Stimulated activated naive CD4-positive, alpha-beta T cell treated with Interleukin-2 at 50 U/mL for 16 hours (primary cell): ENCODE data around the gene ZFYVE9.
"Not testable (repeated sequence)": the region's sequence is repeated elsewhere in the genome, so short reads cannot be mapped to it uniquely, and the experiment has no call there.

ENCODE experiments used
- DNase-seq: peaks from one replicate; lab custom pipeline; 2025; lab: John Stamatoyannopoulos, UW

Gene ZFYVE9

DNA sequence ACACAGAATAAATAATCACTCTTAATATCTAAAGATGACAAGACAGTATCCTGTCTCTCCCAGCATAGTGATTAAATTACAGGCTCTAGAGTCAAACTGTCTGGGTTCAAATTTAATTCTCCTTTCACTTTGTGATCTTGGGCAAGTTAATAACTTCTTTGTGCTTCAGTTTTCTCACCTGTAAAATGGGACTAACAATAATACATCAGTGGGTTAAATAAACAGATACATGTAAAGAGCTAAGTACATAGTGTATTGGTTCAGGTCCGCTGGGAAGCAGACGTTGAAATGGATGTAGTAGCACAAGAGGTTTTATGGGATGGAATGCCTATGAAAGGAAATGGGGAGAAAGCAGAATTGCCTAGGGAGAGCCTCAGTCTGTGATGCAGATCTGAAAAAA lies 10.7 kb downstream of the ZFYVE9 start:
- no peak for DNase-seq

DNA sequence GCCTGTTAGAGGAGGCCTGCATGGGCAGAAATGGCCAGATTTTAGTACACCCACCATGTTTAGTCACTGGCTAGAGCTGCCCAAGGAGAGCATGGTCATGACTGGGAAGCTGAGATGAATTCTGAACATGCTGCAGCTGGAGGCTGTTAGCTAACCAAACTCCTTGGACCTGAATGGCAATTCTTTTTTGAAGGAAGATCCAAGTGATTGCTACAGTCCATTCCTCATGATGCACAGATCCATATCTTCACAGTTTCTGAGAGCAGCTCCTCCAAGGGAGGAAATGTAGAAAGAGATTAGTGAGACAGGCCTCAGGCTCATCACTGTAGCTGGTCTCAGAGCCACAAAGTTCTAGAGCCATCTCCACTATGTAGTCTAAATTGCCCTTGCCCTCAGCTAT lies 11.1 kb downstream of the ZFYVE9 start:
- no peak for DNase-seq

DNA sequence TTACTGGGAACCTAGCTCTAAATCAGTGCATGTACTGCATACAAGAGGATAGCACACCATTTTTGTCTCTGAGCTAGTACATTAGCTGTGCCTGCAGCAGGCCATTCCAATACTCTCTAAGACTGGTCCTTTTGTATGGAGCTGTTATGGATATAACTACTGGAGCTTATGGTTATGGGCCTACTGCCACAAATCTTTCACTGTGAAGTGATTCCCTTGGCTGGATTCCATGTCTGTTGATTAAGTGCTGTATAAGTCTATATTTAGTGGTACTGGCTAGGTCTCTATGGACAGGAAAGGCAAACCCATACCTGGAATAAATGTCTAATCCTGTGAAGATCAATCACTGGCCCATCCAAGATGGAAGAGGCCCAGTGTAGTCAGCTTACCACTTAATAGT lies 12.0 kb downstream of the ZFYVE9 start:
- DNase-seq = no peak

DNA sequence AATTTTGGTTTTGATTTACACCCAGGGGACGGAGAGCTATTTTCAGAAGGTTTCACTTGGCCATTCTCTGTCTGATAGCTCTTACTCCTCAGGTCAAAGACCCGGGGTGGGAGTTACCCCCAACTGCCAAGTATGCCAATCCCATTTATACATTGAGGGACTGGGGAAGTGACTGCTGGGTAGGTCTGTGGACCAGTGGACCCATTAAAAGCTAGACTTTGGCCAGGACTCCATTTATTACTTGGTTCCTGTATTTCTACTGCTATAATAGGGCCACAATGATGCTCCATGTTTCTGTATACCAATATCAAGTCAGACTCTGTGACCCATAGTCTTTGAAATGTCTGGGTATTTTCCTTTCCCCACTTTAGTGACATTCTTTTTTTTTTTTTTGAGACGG lies 14.6 kb downstream of the ZFYVE9 start:
- no peak for DNase-seq

DNA sequence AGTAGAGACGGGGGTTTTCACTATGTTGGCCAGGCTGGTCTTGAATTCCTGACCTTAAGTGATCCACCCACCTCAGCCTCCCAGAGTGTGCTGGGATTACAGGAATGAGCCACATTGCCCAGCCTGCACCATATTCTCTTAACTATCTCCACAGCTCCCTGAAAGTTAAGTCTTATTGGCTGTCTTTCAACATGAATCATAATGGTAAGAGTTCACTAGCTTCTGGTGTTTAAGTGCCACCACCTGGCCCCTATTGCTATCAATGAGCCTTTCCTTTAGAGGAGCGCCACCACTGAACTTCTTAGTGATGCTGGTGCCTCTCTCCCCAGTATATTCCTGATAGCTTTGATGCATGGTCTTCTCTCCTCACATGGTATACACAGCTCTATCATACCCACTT lies 15.7 kb downstream of the ZFYVE9 start:
- no peak for DNase-seq

DNA sequence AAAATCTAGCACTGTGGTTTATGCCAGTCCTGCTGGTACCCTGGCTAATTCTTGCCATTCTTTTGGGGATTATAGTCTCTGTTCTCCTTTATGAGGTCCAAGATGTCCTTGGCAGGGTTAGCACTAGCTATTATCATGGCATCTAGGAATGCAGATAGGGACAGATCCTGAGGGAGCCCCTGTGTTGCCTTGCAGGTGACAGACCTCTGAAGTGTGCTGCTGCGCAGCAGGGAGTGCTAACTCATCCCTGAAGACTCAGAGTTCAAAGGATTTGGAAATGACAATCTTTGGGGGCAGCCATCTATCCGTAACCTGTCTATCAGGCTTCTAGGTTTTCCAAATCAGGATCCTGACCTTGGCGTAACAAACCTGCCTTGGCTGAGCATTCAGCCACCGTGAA lies 16.3 kb downstream of the ZFYVE9 start:
- no peak for DNase-seq

- no peak for DNase-seq
Observed at GRCh38 chr1:52159033-52159789, 17.3 kb downstream of the ZFYVE9 start.

GRCh38 chr1:52162947-52163346 lies 21.1 kb downstream of the ZFYVE9 start:
- DNase-seq = no peak

- DNase-seq = no peak
Observed at GRCh38 chr1:52164604-52165003, 22.7 kb downstream of the ZFYVE9 start.

- no peak for DNase-seq
Observed at GRCh38 chr1:52166996-52167753, 25.3 kb downstream of the ZFYVE9 start.

GRCh38 chr1:52168373-52169080 lies 26.6 kb downstream of the ZFYVE9 start:
- no peak for DNase-seq

DNA sequence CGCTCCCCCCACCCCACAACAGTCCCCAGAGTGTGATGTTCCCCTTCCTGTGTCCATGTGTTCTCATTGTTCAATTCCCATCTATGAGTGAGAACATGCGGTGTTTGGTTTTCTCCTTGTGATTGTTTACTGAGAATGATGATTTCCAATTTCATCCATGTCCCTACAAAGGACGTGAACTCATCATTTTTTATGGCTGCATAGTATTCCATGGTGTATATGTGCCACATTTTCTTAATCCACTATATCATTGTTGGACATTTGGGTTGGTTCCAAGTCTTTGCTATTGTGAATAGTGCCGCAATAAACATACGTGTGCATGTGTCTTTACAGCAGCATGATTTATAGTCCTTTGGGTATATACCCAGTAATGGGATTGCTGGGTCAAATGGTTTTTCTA lies 29.3 kb downstream of the ZFYVE9 start:
- not testable (repeated sequence) for DNase-seq

DNA sequence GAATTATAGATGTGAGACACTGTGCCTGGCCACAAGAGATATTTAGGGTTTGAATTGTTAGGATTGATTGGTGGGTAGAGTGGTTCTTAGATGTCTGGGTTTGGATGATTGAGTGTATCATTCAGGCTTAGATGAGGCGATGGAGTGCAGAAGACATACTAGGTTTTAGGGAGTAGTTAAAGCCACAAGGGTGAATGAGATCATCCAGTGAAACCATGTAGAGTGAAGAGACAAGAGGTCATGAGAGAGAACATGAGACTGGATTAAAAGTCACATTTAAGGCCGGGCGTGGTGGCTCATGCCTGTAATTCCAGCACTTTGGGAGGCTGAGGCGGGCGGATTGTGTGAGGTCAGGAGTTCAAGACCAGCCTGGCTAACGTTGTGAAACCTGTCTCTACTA lies 37.2 kb downstream of the ZFYVE9 start:
- no peak for DNase-seq

GRCh38 chr1:52180176-52180575 lies 38.3 kb downstream of the ZFYVE9 start:
- no peak for DNase-seq

GRCh38 chr1:52181759-52182158 lies 39.9 kb downstream of the ZFYVE9 start:
- not testable (repeated sequence) for DNase-seq

DNA sequence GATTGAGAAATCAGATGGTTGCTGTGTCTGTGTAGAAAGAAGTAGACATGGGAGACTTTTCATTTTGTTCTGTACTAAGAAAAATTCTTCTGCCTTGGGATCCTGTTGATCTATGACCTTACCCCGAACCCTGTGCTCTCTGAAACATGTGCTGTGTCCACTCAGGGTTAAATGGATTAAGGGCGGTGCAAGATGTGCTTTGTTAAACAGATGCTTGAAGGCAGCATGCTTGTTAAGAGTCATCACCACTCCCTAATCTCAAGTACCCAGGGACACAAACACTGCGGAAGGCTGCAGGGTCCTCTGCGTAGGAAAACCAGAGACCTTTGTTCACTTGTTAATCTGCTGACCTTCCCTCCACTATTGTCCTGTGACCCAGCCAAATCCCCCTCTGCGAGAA lies 40.4 kb downstream of the ZFYVE9 start:
- not testable (repeated sequence) for DNase-seq

GRCh38 chr1:52182874-52183400 lies 41.0 kb downstream of the ZFYVE9 start:
- DNase-seq = no peak

- DNase-seq = no peak
Observed at GRCh38 chr1:52186449-52186848, 44.6 kb downstream of the ZFYVE9 start.

DNA sequence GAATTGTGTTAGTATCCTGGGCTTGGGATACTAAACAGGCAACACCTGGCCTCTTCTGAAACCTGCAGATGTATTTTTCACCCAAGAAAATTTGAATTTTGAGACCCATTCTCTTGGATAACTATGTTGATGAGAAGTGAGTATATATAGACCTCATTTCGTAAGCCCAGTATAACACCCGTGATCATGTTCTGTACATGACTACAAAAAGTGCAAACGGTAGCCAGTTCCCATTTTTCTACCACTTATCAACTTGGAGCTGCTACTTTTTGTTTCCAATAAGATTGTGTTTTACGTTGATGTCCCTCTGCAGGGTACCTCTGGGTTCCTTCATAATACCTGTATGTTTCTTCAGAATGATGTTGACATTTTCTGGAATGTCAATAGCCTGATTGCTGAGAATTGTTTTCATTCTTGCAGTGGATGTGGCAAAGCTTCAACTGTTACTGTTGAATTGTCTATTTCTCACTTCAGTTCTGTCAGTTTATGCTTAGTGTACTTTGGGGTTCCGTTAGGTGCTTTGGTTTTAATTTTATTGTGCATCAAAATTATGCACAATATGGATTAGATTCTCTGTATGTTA lies 48.1 kb downstream of the ZFYVE9 start:
- no peak for DNase-seq

DNA sequence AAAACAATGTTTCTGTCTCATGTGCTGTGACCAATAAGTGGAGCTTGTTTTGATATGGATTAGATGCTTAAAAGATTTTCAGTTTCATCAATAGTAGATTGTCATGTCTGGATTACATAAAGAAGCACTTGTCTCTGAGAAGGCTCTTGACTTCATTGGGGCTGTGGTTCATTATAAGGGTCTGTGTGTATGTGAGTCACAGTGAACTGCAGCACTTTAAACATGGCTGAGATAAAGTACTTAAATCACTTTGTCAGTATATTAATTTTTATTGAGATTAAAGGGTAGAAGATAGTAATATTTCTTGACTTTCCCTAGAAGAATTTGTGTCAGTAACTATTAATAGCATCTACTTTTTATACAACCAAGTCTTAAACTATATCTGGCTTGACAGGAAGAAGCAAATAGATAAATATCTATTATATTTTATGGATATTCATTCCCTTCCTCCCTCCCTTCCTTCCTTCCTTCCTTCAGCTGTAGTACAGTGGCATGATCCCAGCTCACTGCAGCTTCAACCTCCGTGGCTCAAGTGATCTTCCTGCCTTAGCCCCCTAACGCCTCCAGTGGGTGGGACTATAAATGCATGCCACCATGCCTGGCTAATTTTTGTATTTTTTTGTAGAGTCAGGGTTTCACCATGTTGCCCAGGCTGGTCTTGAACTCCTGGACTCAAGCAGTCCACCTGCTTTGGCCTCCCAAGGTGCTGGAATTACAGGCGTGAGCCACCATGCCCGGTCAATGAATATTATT lies 48.8 kb downstream of the ZFYVE9 start:
- no peak for DNase-seq

- DNase-seq = no peak
Observed at GRCh38 chr1:52191395-52191965, 49.6 kb downstream of the ZFYVE9 start.
